ENCODE data around the gene PCA3.

PCA3 gene

GRCh38 chr9:76828447-76828846 is 64.2 kb downstream of the PCA3 start:
- no peak for DNase-seq

DNA sequence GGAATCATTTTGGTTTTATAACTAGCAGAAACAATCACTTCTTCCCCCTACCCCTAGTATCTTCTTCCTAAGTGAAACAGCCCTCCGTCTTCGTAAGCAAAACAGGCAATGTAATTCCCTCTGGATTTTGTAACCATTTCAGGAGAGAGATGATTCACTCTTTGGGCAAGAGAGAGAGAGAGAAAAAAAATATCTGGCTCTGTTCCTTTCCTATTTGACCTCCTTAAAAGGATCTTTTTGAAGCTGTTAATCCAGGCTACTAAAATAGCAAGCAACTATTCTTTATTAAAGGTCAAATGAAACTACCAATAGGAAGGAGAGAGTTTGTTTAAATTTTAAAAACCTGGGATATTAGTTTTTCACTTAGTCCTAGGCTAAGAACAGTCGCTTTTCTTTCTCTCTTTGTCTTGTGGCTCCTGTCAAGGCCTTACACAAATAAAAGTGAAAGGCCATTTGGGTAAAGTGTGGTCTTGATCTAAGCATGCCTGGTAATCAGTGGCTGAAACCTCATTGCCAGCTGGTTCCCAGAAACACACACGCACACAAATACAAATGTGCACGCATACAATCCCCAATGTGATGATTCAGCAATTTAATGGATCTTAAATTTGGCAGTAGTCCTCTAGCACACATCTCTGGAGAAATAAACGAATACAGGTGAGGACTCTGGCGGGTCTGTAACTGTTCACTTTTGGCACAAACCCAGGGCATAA is 71.5 kb downstream of the PCA3 start:
- no peak for DNase-seq

Measured in effector CD8-positive, alpha-beta T cell (primary cell).